Measurements from ENCODE around the gene ATCAY. TPM values are rescaled to one million over a fixed set of nuclear protein-coding genes. Genes with fewer than 3 reads are reported as not detected.
A peak's percentile ranks its signal among the peaks of the same experiment; 100 is the strongest.

Gene ATCAY
- polyA plus RNA-seq, 1 donor from 2014 or later = 73.8 TPM

DNA sequence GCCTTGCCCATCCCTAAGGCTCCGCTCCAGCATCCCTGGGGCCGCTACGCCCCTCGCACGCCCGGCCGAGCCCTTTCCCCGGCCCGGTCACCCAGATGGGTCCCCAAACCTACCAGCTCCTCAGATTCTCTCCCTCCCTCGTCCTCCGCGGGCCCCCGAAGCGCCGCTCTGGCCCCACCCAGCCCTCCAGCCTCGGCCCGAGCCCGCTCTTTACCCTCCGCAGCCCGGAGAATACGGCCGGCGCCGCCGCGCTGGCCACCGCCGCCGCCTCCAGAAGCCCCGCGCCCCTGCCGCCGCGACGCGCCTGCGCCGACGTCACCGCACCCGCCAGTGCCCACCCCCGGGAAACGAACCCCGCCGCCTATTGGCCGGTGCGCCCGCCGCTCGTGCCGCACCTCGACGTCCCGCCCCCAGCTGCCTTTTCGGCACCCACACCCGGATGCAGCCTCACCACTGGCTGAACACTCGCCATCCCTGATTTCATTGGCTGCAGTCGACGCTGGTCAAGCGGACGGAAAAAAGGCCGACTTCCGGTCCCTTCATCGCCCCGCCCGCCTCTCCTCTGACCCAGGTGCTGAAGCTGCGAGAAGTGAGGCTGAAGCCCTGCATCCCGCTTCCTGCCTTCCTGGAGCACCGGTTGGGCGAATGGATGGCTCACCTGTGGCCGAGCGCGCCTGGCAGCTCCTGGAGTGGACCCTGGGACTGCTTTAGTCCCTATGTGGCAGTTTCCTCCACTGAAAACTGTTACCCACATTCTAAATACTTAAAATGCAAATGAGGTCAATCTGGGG, 90.5 kb downstream of the ATCAY start, which contains the start of gene DAPK3:
DAPK3 (minus strand) TSS at position 292 of the 791 bp plus-strand sequence. CDS start 1,364 bp downstream, outside the sequence.
- no peaks in the 10 kb centered on the region for H3F3A ChIP-seq (ENCODE audit: insufficient read depth, low read length, poor library complexity, severe bottlenecking)
- H3K79me2 ChIP-seq (replicated peaks; ENCODE audit: insufficient read depth, low read length) = peaks cover 30% of the 10 kb centered on the region
- H3K4me3 ChIP-seq (ENCODE audit: low read length) = peak within 1 kb of the TSS; percentile 94
- no peaks in the 10 kb centered on the region for H3K9me3 ChIP-seq (ENCODE audit: low read length)
- H3K27ac ChIP-seq (ENCODE audit: low read length) = peak within 1 kb of the TSS; percentile 85
- H3K9me2 ChIP-seq (ENCODE audit: insufficient read depth, low read length) = no peaks in the 10 kb centered on the region
- no peaks in the 10 kb centered on the region for H3K36me3 ChIP-seq (ENCODE audit: insufficient read depth, low read length)
- H4K20me1 ChIP-seq (ENCODE audit: insufficient read depth) = no peaks in the 10 kb centered on the region
- H3K4me2 ChIP-seq (ENCODE audit: low read length) = peak within 1 kb of the TSS; percentile 90
- peak within 1 kb of the TSS; percentile 95 for H3K9ac ChIP-seq (ENCODE audit: low read length)
- no peaks in the 10 kb centered on the region for H3K27me3 ChIP-seq (ENCODE audit: insufficient read depth, low read depth, low read length)
- H2AFZ ChIP-seq (ENCODE audit: low read depth, low read length) = peak within 1 kb of the TSS; percentile 45
- TF ChIP-seq RAD21 (conservative IDR thresholded peaks at IDR 0.05) = peak; percentile 39
- TF ChIP-seq, protein P1, sequence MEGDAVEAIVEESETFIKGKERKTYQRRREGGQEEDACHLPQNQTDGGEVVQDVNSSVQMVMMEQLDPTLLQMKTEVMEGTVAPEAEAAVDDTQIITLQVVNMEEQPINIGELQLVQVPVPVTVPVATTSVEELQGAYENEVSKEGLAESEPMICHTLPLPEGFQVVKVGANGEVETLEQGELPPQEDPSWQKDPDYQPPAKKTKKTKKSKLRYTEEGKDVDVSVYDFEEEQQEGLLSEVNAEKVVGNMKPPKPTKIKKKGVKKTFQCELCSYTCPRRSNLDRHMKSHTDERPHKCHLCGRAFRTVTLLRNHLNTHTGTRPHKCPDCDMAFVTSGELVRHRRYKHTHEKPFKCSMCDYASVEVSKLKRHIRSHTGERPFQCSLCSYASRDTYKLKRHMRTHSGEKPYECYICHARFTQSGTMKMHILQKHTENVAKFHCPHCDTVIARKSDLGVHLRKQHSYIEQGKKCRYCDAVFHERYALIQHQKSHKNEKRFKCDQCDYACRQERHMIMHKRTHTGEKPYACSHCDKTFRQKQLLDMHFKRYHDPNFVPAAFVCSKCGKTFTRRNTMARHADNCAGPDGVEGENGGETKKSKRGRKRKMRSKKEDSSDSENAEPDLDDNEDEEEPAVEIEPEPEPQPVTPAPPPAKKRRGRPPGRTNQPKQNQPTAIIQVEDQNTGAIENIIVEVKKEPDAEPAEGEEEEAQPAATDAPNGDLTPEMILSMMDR (IDR thresholded peaks at IDR 0.05; ENCODE audit: poor library complexity, severe bottlenecking) = peak; percentile 14
- TF ChIP-seq TAF1 (IDR thresholded peaks at IDR 0.05; ENCODE audit: low read depth) = no peak
- TF ChIP-seq EP300 (conservative IDR thresholded peaks at IDR 0.05; ENCODE audit: poor library complexity, severe bottlenecking) = no peak
- TF ChIP-seq, protein P2, sequence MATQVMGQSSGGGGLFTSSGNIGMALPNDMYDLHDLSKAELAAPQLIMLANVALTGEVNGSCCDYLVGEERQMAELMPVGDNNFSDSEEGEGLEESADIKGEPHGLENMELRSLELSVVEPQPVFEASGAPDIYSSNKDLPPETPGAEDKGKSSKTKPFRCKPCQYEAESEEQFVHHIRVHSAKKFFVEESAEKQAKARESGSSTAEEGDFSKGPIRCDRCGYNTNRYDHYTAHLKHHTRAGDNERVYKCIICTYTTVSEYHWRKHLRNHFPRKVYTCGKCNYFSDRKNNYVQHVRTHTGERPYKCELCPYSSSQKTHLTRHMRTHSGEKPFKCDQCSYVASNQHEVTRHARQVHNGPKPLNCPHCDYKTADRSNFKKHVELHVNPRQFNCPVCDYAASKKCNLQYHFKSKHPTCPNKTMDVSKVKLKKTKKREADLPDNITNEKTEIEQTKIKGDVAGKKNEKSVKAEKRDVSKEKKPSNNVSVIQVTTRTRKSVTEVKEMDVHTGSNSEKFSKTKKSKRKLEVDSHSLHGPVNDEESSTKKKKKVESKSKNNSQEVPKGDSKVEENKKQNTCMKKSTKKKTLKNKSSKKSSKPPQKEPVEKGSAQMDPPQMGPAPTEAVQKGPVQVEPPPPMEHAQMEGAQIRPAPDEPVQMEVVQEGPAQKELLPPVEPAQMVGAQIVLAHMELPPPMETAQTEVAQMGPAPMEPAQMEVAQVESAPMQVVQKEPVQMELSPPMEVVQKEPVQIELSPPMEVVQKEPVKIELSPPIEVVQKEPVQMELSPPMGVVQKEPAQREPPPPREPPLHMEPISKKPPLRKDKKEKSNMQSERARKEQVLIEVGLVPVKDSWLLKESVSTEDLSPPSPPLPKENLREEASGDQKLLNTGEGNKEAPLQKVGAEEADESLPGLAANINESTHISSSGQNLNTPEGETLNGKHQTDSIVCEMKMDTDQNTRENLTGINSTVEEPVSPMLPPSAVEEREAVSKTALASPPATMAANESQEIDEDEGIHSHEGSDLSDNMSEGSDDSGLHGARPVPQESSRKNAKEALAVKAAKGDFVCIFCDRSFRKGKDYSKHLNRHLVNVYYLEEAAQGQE (IDR thresholded peaks at IDR 0.05; ENCODE audit: borderline replicate concordance) = peak; percentile 7
- TF ChIP-seq SMC3 (conservative IDR thresholded peaks at IDR 0.05; ENCODE audit: poor library complexity) = peak; percentile 19
- TF ChIP-seq POLR2AphosphoS5 (IDR thresholded peaks at IDR 0.05) = peak; percentile 78
- TF ChIP-seq MXI1 (conservative IDR thresholded peaks at IDR 0.05; ENCODE audit: poor library complexity, severe bottlenecking) = peak; percentile 73
- TF ChIP-seq EZH2 (IDR thresholded peaks at IDR 0.05; ENCODE audit: borderline replicate concordance, insufficient read depth, low read length, poor library complexity, severe bottlenecking) = no peak

DNA sequence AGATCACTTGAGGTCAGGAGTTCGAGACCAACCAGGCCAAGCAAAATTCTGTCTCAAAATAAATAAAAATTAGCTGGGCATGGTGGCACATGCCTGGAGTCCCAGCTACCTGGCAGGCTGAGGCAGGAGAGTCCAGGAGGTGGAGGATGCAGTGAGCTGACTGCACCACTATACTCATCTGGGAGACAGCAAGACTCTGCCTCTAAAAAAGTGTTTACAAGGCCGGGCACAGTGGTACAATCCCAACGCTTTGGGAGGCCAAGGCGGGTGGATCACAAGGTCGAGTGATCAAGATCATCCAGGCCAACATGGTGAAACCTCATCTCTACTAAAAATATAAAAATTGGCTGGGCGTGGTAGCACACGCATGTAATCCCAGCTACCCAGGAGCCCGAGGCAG, 94.7 kb downstream of the ATCAY start:
- Histone ChIP-seq H3K4me3 (ENCODE audit: low read length) (no peak overlapping the region), H3K9ac (ENCODE audit: low read length) (no peak overlapping the region), H3K27me3 (ENCODE audit: insufficient read depth, low read depth, low read length) (no peaks in the 10 kb centered on the region), H3K9me3 (ENCODE audit: low read length) (no peaks in the 10 kb centered on the region), H3K4me2 (ENCODE audit: low read length) (no peak overlapping the region), H4K20me1 (ENCODE audit: insufficient read depth) (peaks cover 7% of the 10 kb centered on the region), H3K36me3 (ENCODE audit: insufficient read depth, low read length) (no peaks in the 10 kb centered on the region), H3F3A (ENCODE audit: insufficient read depth, low read length, poor library complexity, severe bottlenecking) (no peaks in the 10 kb centered on the region), H3K9me2 (ENCODE audit: insufficient read depth, low read length) (no peaks in the 10 kb centered on the region), H2AFZ (ENCODE audit: low read depth, low read length) (no peak overlapping the region), H3K27ac (ENCODE audit: low read length) (no peak overlapping the region), H3K79me2 (replicated peaks; ENCODE audit: insufficient read depth, low read length) (peaks cover 6% of the 10 kb centered on the region)
- TF ChIP-seq EP300 (conservative IDR thresholded peaks at IDR 0.05; ENCODE audit: poor library complexity, severe bottlenecking) (no peak), SMC3 (conservative IDR thresholded peaks at IDR 0.05; ENCODE audit: poor library complexity) (no peak)
